Right lobe of liver (tissue), 6 donors: ENCODE measurements around the gene ZNF576. TPM values are rescaled to one million over a fixed set of nuclear protein-coding genes. Genes with fewer than 3 reads are reported as not detected.

Source experiments
- ATAC-seq, 4 donors: fragments of 200-7000 bp; cut with Tn5 transposase; one replicate each; pipeline ENCODE4 v1.9.1; 2020; ENCODE audit warnings: mild to moderate bottlenecking in 4 of 4, moderate library complexity in 4 of 4
- DNase-seq, 3 donors: peaks; one replicate each; pipeline ENCODE4 v3.0.0-alpha.2; 2020
- H3K27ac ChIP-seq, 3 donors: fragments of 200-600 bp; one replicate each; pipeline ENCODE4 v1.8.0; 2022
- H3K27me3 ChIP-seq, 2 donors: fragments of 200-600 bp; one replicate each; pipeline ENCODE4 v1.8.0; 2022
- H3K36me3 ChIP-seq, 4 donors: fragments of 200-600 bp; sonication (generic) in 1 of 4; one replicate each; pipeline versions ENCODE4 v1.5.1 to v1.8.0; 2017 to 2022; ENCODE audit warnings: control low read depth in 1 of 4
- H3K4me1 ChIP-seq, 4 donors: fragments of 200-600 bp; sonication (generic) in 1 of 4; one replicate each; pipeline versions ENCODE4 v1.5.1 to v1.8.0; 2017 to 2022; ENCODE audit warnings: control low read depth in 1 of 4
- H3K4me3 ChIP-seq, 3 donors: fragments of 200-600 bp; one replicate each; pipeline ENCODE4 v1.8.0; 2022
- H3K9me3 ChIP-seq, 4 donors: fragments of 200-600 bp; sonication (generic) in 1 of 4; one replicate each; pipeline versions ENCODE4 v1.5.1 to v1.8.0; 2017 to 2022; ENCODE audit warnings: control low read depth in 1 of 4
- CTCF ChIP-seq, 4 donors: fragments of 200-600 bp in 3 of 4; fragments of 450-650 bp in 1 of 4; IDR thresholded peaks; one replicate each; pipeline versions ENCODE4 v1.5.1 to v1.8.0; 2016 to 2022; ENCODE audit warnings: antibody characterized with exemption in 4 of 4, mild to moderate bottlenecking in 2 of 4
- POLR2A ChIP-seq: fragments of 450-650 bp; IDR thresholded peaks from one replicate; pipeline ENCODE4 v1.6.1; 2017; ENCODE audit warnings: antibody characterized with exemption, mild to moderate bottlenecking
- WGBS: methylation state at CpG from one replicate; pipeline ENCODE4 v1.1.6; 2018; ENCODE audit warnings: low coverage, low lambda C conversion rate; ENCODE audit not compliant: insufficient coverage; ENCODE audit errors: missing lambda C conversion rate; 5-methylcytosine and 5-hydroxymethylcytosine counted together
- intact Hi-C, 2 donors: fragments of 100-400 bp; cut with DNase I; formaldehyde crosslinking; loops; one replicate each; pipeline versions ENCODE4 v1.11.2 to v1.14.1; 2022
- total RNA-seq, 6 experiments: library from RNA; depleted of rRNA in 2 of 6; stranded (reverse); fragments of >200 nt in 2 of 6; fragmentation: NEBNext Ultra II Directional in 3 of 6; extraction: Animal tissue kit (Norgen Biotek cat#: 25700) in 3 of 6; gene quantifications; one replicate each; pipeline versions ENCODE4 v1.1.0 to v1.2.4, GENCODE V29; 2016 to 2023
- donor health status: DM: no; HTN: yes; CAD: no.
- donor health status: DM: no; HTN: no; CAD: no.
- donor health status: DM: no; HTN: no; CAD: no.
- donor health status: DM: no; HTN: yes; CAD: no.
- donor health status: DM: no; HTN: yes; CAD: no.

Gene ZNF576
- total RNA-seq, 6 experiments from 2014 or later: 7.7 to 15.8 (median 10.3) TPM

GRCh38 chr19:43642531-43642930 is 46.1 kb downstream of the ZNF576 start:
- no peak for TF ChIP-seq CTCF (IDR thresholded peaks at IDR 0.05)
- no peak for TF ChIP-seq POLR2A
- Histone ChIP-seq H3K4me1 (no peaks in the 10 kb centered on the region), H3K9me3 (no peaks in the 10 kb centered on the region), H3K36me3 (no peaks in the 10 kb centered on the region), H3K27me3 (no peaks in the 10 kb centered on the region), H3K4me3 (no peak overlapping the region), H3K27ac (no peak overlapping the region)
- DNase-seq: no peak
- intact Hi-C loops: loop anchor here in 1 of 2 donors (10.0 kb wide), 1 partner anchor 198 kb away; no protein-coding TSS in a partner anchor
- no peak for ATAC-seq
- 65% methylated on average over 4 of the region's 4 CpGs for WGBS

GRCh38 chr19:43643326-43643725 is 46.9 kb downstream of the ZNF576 start:
- DNase-seq (no peak), ATAC-seq (no peak)
- no peaks in the 10 kb centered on the region for H3K27me3 ChIP-seq
- 66% methylated on average over 3 of the region's 3 CpGs for WGBS
- H3K27ac ChIP-seq: no peak overlapping the region
- intact Hi-C loops: loop anchor here in 1 of 2 donors (10.0 kb wide), 1 partner anchor 199 kb away; no protein-coding TSS in a partner anchor
- H3K9me3 ChIP-seq: no peaks in the 10 kb centered on the region
- no peaks in the 10 kb centered on the region for H3K4me1 ChIP-seq
- no peaks in the 10 kb centered on the region for H3K36me3 ChIP-seq
- no peak overlapping the region for H3K4me3 ChIP-seq
- TF ChIP-seq POLR2A: no peak
- TF ChIP-seq CTCF (IDR thresholded peaks at IDR 0.05): no peak

GRCh38 chr19:43644181-43644580 is 47.8 kb downstream of the ZNF576 start:
- no peak overlapping the region for H3K4me3 ChIP-seq
- ATAC-seq: no peak
- H3K27ac ChIP-seq: no peak overlapping the region
- 76% methylated on average over 13 of the region's 13 CpGs for WGBS
- H3K27me3 ChIP-seq: no peaks in the 10 kb centered on the region
- no peak for TF ChIP-seq POLR2A
- TF ChIP-seq CTCF (IDR thresholded peaks at IDR 0.05): no peak
- no peaks in the 10 kb centered on the region for H3K9me3 ChIP-seq
- no peak for DNase-seq
- H3K36me3 ChIP-seq: no peaks in the 10 kb centered on the region
- no peaks in the 10 kb centered on the region for H3K4me1 ChIP-seq
- intact Hi-C loops: loop anchor here in 1 of 2 donors (10.0 kb wide), 1 partner anchor 199 kb away; no protein-coding TSS in a partner anchor

GRCh38 chr19:43648633-43649032 is 52.2 kb downstream of the ZNF576 start:
- H3K36me3 ChIP-seq: no peaks in the 10 kb centered on the region
- 65% methylated on average over 3 of the region's 6 CpGs for WGBS
- H3K27me3 ChIP-seq: no peaks in the 10 kb centered on the region
- TF ChIP-seq CTCF (IDR thresholded peaks at IDR 0.05) (no peak), POLR2A (no peak)
- H3K4me1 ChIP-seq: peaks cover 0 to 6% (median 0%) of the 10 kb centered on the region in 4 donors
- H3K27ac ChIP-seq: no peak overlapping the region
- intact Hi-C loops: loop anchor here in 1 of 2 donors (10.0 kb wide), 1 partner anchor 204 kb away; no protein-coding TSS in a partner anchor
- ATAC-seq (no peak), DNase-seq (no peak)
- no peaks in the 10 kb centered on the region for H3K9me3 ChIP-seq
- no peak overlapping the region for H3K4me3 ChIP-seq
